ENCODE results near the gene PDE4D. TPM values are rescaled to one million over a fixed set of nuclear protein-coding genes. Genes with fewer than 3 reads are reported as not detected.

Gene PDE4D
- total RNA-seq, 1 donor from 2014 or later: 50.0 TPM

GRCh38 chr5:59351076-59351794 is 542.3 kb downstream of the PDE4D start:
- DNase-seq (ENCODE audit: extremely low spot score, unreplicated experiment): no peak
- Mint-ChIP-seq H3K4me3 (no peak overlapping the region), H3K36me3 (no peaks in the 10 kb centered on the region), H3K4me1 (ENCODE audit: unreplicated experiment) (peaks cover 27% of the 10 kb centered on the region), H3K27ac (no peak overlapping the region), H3K9me3 (no peaks in the 10 kb centered on the region), H3K27me3 (peaks cover 3% of the 10 kb centered on the region)
- TF ChIP-seq CTCF (conservative IDR thresholded peaks at IDR 0.05): no peak

- no peak for DNase-seq (ENCODE audit: extremely low spot score, unreplicated experiment)
- Mint-ChIP-seq H3K27ac (no peak overlapping the region), H3K4me3 (no peak overlapping the region), H3K9me3 (peaks cover 2% of the 10 kb centered on the region), H3K36me3 (peaks cover 4% of the 10 kb centered on the region), H3K27me3 (no peaks in the 10 kb centered on the region), H3K4me1 (ENCODE audit: unreplicated experiment) (peaks cover 23% of the 10 kb centered on the region)
- TF ChIP-seq CTCF (conservative IDR thresholded peaks at IDR 0.05): peak; percentile 25
Observed at GRCh38 chr5:59348189-59348588, 545.3 kb downstream of the PDE4D start.

GRCh38 chr5:59346982-59347381 is 546.5 kb downstream of the PDE4D start:
- H3K27ac Mint-ChIP-seq: no peak overlapping the region

GRCh38 chr5:59346514-59346913 is 547.0 kb downstream of the PDE4D start:
- Mint-ChIP-seq H3K27me3 (no peaks in the 10 kb centered on the region), H3K4me1 (ENCODE audit: unreplicated experiment) (peaks cover 22% of the 10 kb centered on the region), H3K36me3 (peaks cover 7% of the 10 kb centered on the region), H3K4me3 (no peak overlapping the region), H3K9me3 (peaks cover 5% of the 10 kb centered on the region), H3K27ac (no peak overlapping the region)
- DNase-seq (ENCODE audit: extremely low spot score, unreplicated experiment): no peak
- TF ChIP-seq CTCF (conservative IDR thresholded peaks at IDR 0.05): no peak

More at GRCh38 chr5:59346982-59347381, 546.5 kb downstream of the PDE4D start:
- H3K9me3 Mint-ChIP-seq: peaks cover 5% of the 10 kb centered on the region
- no peaks in the 10 kb centered on the region for H3K27me3 Mint-ChIP-seq
- H3K4me1 Mint-ChIP-seq (ENCODE audit: unreplicated experiment): peaks cover 22% of the 10 kb centered on the region
- peaks cover 7% of the 10 kb centered on the region for H3K36me3 Mint-ChIP-seq
- no peak overlapping the region for H3K4me3 Mint-ChIP-seq
- DNase-seq (ENCODE audit: extremely low spot score, unreplicated experiment): no peak
- no peak for TF ChIP-seq CTCF (conservative IDR thresholded peaks at IDR 0.05)

GRCh38 chr5:59342181-59342580 is 551.3 kb downstream of the PDE4D start:
- Mint-ChIP-seq H3K4me3 (no peak overlapping the region), H3K36me3 (peaks cover 7% of the 10 kb centered on the region), H3K27ac (no peak overlapping the region), H3K9me3 (peaks cover 11% of the 10 kb centered on the region), H3K4me1 (ENCODE audit: unreplicated experiment) (peaks cover 28% of the 10 kb centered on the region), H3K27me3 (no peaks in the 10 kb centered on the region)
- DNase-seq (ENCODE audit: extremely low spot score, unreplicated experiment): no peak
- no peak for TF ChIP-seq CTCF (conservative IDR thresholded peaks at IDR 0.05)

Data from type B pancreatic cell (in vitro differentiated cells).